PFSK-1 (cell line): Measurements from ENCODE around the gene SSX2IP.

Experiments
- POLR2AphosphoS5 ChIP-seq: IDR thresholded peaks from 2 replicates; pipeline ENCODE4 v1.6.1; 2012; ENCODE audit warnings: low read depth, mild to moderate bottlenecking, control low read depth, low read length, moderate library complexity
- SIN3A ChIP-seq: IDR thresholded peaks from 2 replicates; pipeline ENCODE4 v1.6.1; 2012; ENCODE audit warnings: mild to moderate bottlenecking, low read length, moderate library complexity, borderline replicate concordance; ENCODE audit not compliant: insufficient read depth
- TAF1 ChIP-seq: IDR thresholded peaks from 2 replicates; pipeline ENCODE4 v1.6.1; 2012; ENCODE audit warnings: low read length, control low read depth, borderline replicate concordance; ENCODE audit not compliant: insufficient read depth

- no peak for TF ChIP-seq TAF1
- TF ChIP-seq POLR2AphosphoS5, result no peak
- no peak for TF ChIP-seq SIN3A
Measured at GRCh38 chr1:84603941-84604830, 86.1 kb downstream of the SSX2IP start.
